RWPE1 (cell line): ENCODE data around the gene MCEE.
A peak's percentile ranks its signal among the peaks of the same experiment; 100 is the strongest.
"Not testable (repeated sequence)": the region's sequence is repeated elsewhere in the genome, so short reads cannot be mapped to it uniquely, and the experiment has no call there.

Source experiments
- CTCF ChIA-PET: fragments of 350-600 bp; sonication (Branson Sonifier 250); formaldehyde crosslinking; extraction: SDS; loops from one replicate; lab custom pipeline; 2021; lab: Yijun Ruan, JAX
- POLR2A ChIA-PET: fragments of 400-600 bp; formaldehyde crosslinking; extraction: SDS; loops from one replicate; lab custom pipeline; 2020; ENCODE audit warnings: antibody characterized with exemption; ENCODE audit not compliant: low non-redundant PET; lab: Yijun Ruan, JAX
- DNase-seq: peaks from one replicate; pipeline ENCODE4 v3.0.0; 2012; ENCODE audit warnings: low spot score
- H3K27ac ChIP-seq: fragments of 450-650 bp; 2 replicates; pipeline ENCODE4 v1.5.1; 2017
- TF ChIP-seq, protein P1 (sequence below): fragments of 450-650 bp; conservative IDR thresholded peaks from 2 replicates; pipeline ENCODE4 v1.5.1; 2017; ENCODE audit warnings: low read depth, mild to moderate bottlenecking

Gene MCEE

DNA sequence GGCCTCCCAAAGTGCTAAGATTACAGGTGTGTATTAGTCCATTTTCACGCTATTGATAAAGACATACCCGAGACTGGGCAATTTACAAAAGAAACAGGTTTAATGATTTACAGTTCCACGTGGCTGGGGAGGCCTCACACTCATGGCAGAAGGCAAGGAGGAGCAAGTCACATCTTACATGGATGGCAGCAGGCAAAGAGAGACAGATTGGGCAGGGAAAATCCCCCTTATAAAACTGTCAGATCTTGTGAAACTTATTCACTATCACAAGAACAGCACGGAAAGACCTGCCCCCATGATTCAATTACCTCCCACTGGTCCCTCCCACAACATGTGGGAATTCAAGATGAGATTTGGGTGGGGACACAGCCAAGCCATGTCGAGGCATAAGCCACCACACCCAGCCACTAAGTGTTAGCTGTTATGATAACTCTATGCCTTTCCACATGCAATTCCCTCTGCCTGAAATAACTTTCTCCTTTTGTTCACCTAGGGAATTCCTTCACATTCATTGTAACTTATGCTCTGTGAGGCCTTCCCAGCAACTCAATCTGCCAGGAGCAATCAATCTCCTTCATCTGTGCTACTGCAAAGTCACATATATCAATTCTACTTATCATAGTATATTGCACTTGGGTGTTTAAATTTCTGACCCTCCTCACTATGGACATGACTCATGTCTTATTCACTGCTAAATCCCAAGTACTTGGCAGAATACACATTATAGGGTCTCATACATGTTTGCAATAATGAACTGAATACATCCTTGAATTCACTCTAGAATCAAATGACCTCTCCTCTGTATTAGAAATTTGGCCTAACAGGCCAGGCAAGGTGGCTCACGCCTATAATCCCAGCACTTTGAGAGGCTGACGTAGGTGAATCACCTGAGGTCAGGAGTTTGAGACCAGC is 7.4 kb downstream of the MCEE start:
- no peak overlapping the region for H3K27ac ChIP-seq
- DNase-seq: peak; percentile 8
- TF ChIP-seq, protein P1, sequence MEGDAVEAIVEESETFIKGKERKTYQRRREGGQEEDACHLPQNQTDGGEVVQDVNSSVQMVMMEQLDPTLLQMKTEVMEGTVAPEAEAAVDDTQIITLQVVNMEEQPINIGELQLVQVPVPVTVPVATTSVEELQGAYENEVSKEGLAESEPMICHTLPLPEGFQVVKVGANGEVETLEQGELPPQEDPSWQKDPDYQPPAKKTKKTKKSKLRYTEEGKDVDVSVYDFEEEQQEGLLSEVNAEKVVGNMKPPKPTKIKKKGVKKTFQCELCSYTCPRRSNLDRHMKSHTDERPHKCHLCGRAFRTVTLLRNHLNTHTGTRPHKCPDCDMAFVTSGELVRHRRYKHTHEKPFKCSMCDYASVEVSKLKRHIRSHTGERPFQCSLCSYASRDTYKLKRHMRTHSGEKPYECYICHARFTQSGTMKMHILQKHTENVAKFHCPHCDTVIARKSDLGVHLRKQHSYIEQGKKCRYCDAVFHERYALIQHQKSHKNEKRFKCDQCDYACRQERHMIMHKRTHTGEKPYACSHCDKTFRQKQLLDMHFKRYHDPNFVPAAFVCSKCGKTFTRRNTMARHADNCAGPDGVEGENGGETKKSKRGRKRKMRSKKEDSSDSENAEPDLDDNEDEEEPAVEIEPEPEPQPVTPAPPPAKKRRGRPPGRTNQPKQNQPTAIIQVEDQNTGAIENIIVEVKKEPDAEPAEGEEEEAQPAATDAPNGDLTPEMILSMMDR: no peak
- ChIA-PET CTCF (no interaction called here), POLR2A (no interaction called here)

DNA sequence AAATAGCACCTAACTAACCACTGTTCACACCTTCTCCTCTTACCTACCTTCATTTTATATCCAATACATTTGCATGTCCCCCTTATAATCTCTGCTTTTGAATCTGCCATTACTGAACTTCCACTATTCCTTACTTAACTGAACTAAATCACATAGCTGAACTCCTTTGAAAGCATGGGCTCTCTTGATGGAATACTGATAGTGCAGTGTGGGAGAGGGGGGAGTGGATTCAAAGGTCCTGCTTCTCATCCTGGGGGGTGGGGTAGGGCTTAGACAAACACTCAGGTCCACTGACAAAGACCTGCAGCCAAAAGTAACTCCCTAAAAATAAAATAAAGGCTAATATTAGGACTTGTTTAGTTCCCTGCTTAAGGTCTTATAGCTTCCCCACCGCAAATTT is 8.6 kb downstream of the MCEE start:
- no peak overlapping the region for H3K27ac ChIP-seq
- TF ChIP-seq, protein P1: no peak
- DNase-seq: no peak
- POLR2A ChIA-PET: no interaction called here
- CTCF ChIA-PET: interaction anchor here (1.0 kb wide), 1 partner anchor 15 kb away, joined by 3 read pairs; no protein-coding TSS in a partner anchor

DNA sequence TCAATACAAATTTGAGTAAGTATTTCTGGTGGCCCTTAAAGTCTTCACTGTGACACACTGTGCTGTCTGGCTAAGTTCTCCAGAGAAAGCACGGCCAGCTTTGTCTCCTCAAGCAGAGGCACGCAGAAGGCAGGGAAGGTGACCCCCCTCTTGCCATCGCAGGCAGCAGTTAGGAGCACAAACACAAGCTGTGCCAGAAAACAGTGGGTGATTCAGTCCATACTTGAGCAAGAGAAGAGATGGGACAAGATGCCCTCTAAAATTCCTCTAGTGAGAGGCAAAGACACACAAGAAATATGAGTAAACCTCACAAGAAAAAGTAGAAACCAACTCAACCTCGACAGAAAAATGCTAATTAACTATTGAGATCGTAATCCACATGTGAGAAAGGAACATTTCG is 9.8 kb downstream of the MCEE start:
- no peak for DNase-seq
- POLR2A ChIA-PET: no interaction called here
- CTCF ChIA-PET: no interaction called here
- TF ChIP-seq, protein P1: no peak
- peak overlapping the region; percentile 65 for H3K27ac ChIP-seq

DNA sequence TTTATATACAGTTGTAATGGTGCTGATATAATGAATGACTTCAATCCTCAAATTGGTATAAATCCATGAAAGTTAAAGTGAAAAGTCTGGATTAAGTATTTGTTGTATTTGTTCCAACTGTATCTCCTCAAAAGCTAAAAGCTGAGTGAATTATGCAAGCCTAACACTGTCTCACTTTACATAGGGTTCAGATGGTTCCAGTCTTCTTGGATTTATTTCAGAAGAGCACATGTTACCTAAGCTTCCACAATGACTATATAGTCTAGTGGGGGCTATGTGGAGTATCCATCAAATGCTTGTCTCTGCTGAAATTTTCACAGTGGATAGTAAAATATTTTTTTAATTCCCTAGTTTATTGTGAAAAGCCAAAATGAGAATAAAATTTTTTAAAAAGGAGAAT is 13.0 kb downstream of the MCEE start:
- ChIA-PET POLR2A (no interaction called here), CTCF (interaction anchor here (0.6 kb wide), 1 partner anchor 111 kb away, joined by 6 read pairs; no protein-coding TSS in a partner anchor)
- H3K27ac ChIP-seq: no peak overlapping the region
- TF ChIP-seq, protein P1: no peak
- DNase-seq: no peak

DNA sequence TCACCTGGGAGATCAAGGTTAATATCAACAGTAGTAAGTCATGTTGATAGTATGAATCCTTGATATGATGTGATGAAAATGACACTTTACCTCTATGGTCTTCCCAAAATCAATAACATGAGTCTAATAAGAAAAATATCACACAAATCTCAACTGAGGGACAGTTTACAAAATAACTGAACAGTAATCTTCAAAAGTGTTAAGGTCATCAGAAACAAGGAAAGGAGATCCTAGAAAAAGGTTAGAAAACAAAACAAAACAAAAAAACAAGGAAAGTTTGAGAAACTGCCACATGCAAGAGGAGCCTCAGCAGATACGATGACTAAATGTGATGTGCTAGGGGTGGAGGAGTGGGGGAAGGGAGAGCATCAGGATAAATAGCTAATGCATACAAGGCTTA is 16.2 kb downstream of the MCEE start:
- ChIA-PET POLR2A (no interaction called here), CTCF (no interaction called here)
- H3K27ac ChIP-seq: no peak overlapping the region
- DNase-seq: no peak
- TF ChIP-seq, protein P1: no peak

DNA sequence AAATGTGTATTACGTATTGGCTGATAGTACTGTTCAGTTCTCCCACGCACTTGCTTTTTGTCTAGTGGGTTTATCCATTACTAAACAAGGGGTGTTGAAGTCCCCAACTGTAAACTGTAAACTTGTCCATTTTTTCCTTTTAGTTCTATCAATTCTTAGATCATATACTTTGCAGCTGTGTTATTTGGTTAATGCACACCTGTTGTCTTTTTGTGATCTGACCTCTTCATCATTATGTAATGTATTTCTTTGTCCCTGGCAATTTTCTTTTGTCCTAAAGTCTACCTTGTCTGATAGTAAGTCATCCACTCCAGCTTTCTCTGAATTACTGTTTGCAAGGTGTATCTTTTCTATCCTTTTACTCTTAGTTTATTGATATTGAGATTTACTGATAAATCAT is 21.9 kb downstream of the MCEE start:
- CTCF ChIA-PET: no interaction called here

DNA sequence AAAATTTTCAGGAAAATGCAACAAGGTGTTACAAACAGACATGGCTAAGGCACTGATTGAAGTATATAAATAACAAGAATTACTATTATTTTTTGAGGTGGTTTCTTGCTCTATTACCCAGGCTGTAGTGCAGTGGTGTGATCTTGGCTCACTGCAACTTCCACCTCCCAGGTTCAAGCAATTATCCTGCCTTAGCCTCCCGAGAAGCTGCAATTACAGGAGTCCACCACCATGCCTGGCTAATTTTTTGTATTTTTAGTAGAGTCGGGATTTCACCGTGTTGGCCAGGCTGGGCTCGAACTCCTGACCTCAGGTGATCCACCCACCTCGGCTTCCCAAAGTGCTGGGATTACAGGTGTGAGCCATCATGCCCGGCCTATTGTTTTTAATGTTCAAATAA is 23.6 kb downstream of the MCEE start:
- DNase-seq, H3K27ac ChIP-seq, POLR2A ChIA-PET: not testable (repeated sequence)
- CTCF ChIA-PET: interaction anchor here (1.1 kb wide), 1 partner anchor 15 kb away, joined by 3 read pairs; no protein-coding TSS in a partner anchor

More for the DNA sequence above, 21.9 kb downstream of the MCEE start:
- POLR2A ChIA-PET: no interaction called here
- no peak for DNase-seq
- TF ChIP-seq, protein P1: no peak
- H3K27ac ChIP-seq: no peak overlapping the region
